AG09309 (cell line): Measurements from ENCODE around the gene MAPK8IP3.

ENCODE experiments used
- DNase-seq: peaks from one replicate; pipeline ENCODE4 v3.0.0-alpha.2; 2010; ENCODE audit warnings: low read depth
- H3K4me3 ChIP-seq: 2 replicates; pipeline ENCODE4 v1.5.1; 2011; ENCODE audit warnings: mild to moderate bottlenecking, low read depth, low read length, moderate library complexity; ENCODE audit not compliant: control insufficient read depth
- CTCF ChIP-seq: IDR thresholded peaks from 2 replicates; pipeline ENCODE4 v1.5.1; 2011; ENCODE audit warnings: mild to moderate bottlenecking, low read depth, low read length, inconsistent platforms; ENCODE audit not compliant: insufficient read depth, control insufficient read depth; ENCODE audit errors: missing control alignments

Gene MAPK8IP3

GRCh38 chr16:1761751-1762150, 55.8 kb downstream of the MAPK8IP3 start:
- DNase-seq, result no peak
- H3K4me3 ChIP-seq, result no peak overlapping the region
- TF ChIP-seq CTCF, result no peak

GRCh38 chr16:1762196-1762878, 56.3 kb downstream of the MAPK8IP3 start:
- no peak for TF ChIP-seq CTCF
- no peak for DNase-seq
- H3K4me3 ChIP-seq, result no peak overlapping the region

GRCh38 chr16:1762879-1763520, 57.0 kb downstream of the MAPK8IP3 start:
- DNase-seq, result no peak
- no peak for TF ChIP-seq CTCF
- no peak overlapping the region for H3K4me3 ChIP-seq

GRCh38 chr16:1763521-1764511, 57.8 kb downstream of the MAPK8IP3 start:
- H3K4me3 ChIP-seq, result no peak overlapping the region
- DNase-seq, result no peak
- TF ChIP-seq CTCF, result peak; percentile 32

- no peak for DNase-seq
- no peak for TF ChIP-seq CTCF
- H3K4me3 ChIP-seq, result no peak overlapping the region
Observed at GRCh38 chr16:1764971-1765370, 59.0 kb downstream of the MAPK8IP3 start.

GRCh38 chr16:1765826-1766225, 59.8 kb downstream of the MAPK8IP3 start:
- DNase-seq, result no peak
- TF ChIP-seq CTCF, result no peak
- H3K4me3 ChIP-seq, result no peak overlapping the region
